Measurements from ENCODE around the gene DNASE1. TPM values are rescaled to one million over a fixed set of nuclear protein-coding genes. Genes with fewer than 3 reads are reported as not detected.

Gene DNASE1
- total and polyA plus RNA-seq, 9 of the 15 experiments (the other 6 are each of a cell fraction or from before 2014, with no cell fraction given): 0.53 to 10.1 (median 5.9) TPM

DNA sequence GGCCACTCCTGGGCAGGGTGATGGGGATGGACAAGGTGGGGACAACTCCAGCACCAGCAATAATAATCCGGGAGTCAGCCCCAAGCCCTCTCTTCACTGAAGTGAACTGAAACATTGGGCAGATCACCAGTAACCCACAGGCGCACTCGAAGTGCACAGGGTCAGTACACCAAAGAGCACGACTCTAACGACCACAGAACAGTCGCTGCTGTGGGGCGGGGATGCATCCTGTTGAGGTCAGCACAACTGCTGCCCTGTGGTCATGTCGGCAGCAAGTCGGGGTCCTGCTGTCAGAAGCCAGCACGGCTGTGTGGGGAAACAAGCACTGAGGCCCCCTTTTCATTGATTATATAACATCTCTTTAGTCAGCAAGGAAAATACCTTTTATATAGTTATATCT is 14.6 kb downstream of the DNASE1 start:
- no peak overlapping the region for H3K4me3 ChIP-seq
- no peak overlapping the region for H3K27ac ChIP-seq (ENCODE audit: extremely low read depth, low read depth, low read length)
- no peak overlapping the region for H3K9ac ChIP-seq (ENCODE audit: insufficient read depth in 1 of 2, low read depth in 2 of 2, low read length in 2 of 2)
- no peak overlapping the region for H3K4me2 ChIP-seq (ENCODE audit: insufficient read depth, low read length)
- intact Hi-C loops (cut with micrococcal nuclease): no loop called here
- in situ Hi-C loops (cut with MboI): no loop called here
- H3K9me1 ChIP-seq (ENCODE audit: control insufficient read depth, insufficient read depth, low read length): no peaks in the 10 kb centered on the region
- H3K27me3 ChIP-seq (ENCODE audit: control insufficient read depth in 2 of 2, insufficient read depth in 2 of 2, low read length in 2 of 2): no peaks in the 10 kb centered on the region
- no peaks in the 10 kb centered on the region for H3K79me2 ChIP-seq (ENCODE audit: control insufficient read depth, insufficient read depth, low read length)
- H3K9me3 ChIP-seq (replicated peaks; ENCODE audit: control insufficient read depth, insufficient read depth, low read depth, low read length): no peaks in the 10 kb centered on the region
- no TSS peak for BruUV-seq (replicated peaks)
- no peak for ATAC-seq
- 90% methylated on average over 10 of the region's 10 CpGs for WGBS (ENCODE audit: insufficient coverage, low coverage, missing lambda C conversion rate)
- peaks cover under 1% of the 10 kb centered on the region; the same call in 1 of the 2 replicates for H4K20me1 ChIP-seq (replicated peaks; ENCODE audit: control insufficient read depth, insufficient read depth, low read length)
- no peak for DNase-seq (ENCODE audit: extremely low read depth in 1 of 4, low spot score in 3 of 4)
- ChIA-PET CTCF (ENCODE audit: low intra/inter-chr PET ratio) (no interaction called here), POLR2A (interaction anchor here (0.6 to 1.1 kb wide), 3 partner anchors 11 to 59 kb away, joined by 3 read pairs; no protein-coding TSS in a partner anchor)
- no peak overlapping the region for H2AFZ ChIP-seq (ENCODE audit: low read depth, low read length)
- H3K36me3 ChIP-seq (ENCODE audit: control insufficient read depth, insufficient read depth, low read length): peaks cover 87% of the 10 kb centered on the region; the same call in 2 of the 3 replicates
- no peak for TF ChIP-seq ETS2 (tag; IDR thresholded peaks at IDR 0.05; ENCODE audit: borderline replicate concordance, poor library complexity, severe bottlenecking)
- no peak for TF ChIP-seq ZNF384 (IDR thresholded peaks at IDR 0.05; ENCODE audit: low read depth, low read length)
- TF ChIP-seq, protein P1, sequence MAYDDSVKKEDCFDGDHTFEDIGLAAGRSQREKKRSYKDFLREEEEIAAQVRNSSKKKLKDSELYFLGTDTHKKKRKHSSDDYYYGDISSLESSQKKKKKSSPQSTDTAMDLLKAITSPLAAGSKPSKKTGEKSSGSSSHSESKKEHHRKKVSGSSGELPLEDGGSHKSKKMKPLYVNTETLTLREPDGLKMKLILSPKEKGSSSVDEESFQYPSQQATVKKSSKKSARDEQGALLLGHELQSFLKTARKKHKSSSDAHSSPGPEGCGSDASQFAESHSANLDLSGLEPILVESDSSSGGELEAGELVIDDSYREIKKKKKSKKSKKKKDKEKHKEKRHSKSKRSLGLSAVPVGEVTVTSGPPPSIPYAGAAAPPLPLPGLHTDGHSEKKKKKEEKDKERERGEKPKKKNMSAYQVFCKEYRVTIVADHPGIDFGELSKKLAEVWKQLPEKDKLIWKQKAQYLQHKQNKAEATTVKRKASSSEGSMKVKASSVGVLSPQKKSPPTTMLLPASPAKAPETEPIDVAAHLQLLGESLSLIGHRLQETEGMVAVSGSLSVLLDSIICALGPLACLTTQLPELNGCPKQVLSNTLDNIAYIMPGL (CRISPR knock-in tag; IDR thresholded peaks at IDR 0.05): no peak
- TF ChIP-seq, protein P2, sequence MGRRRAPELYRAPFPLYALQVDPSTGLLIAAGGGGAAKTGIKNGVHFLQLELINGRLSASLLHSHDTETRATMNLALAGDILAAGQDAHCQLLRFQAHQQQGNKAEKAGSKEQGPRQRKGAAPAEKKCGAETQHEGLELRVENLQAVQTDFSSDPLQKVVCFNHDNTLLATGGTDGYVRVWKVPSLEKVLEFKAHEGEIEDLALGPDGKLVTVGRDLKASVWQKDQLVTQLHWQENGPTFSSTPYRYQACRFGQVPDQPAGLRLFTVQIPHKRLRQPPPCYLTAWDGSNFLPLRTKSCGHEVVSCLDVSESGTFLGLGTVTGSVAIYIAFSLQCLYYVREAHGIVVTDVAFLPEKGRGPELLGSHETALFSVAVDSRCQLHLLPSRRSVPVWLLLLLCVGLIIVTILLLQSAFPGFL (CRISPR knock-in tag; IDR thresholded peaks at IDR 0.05): no peak
- no peak for TF ChIP-seq BHLHE40 (IDR thresholded peaks at IDR 0.05; ENCODE audit: low read length)
- TF ChIP-seq, protein P3, sequence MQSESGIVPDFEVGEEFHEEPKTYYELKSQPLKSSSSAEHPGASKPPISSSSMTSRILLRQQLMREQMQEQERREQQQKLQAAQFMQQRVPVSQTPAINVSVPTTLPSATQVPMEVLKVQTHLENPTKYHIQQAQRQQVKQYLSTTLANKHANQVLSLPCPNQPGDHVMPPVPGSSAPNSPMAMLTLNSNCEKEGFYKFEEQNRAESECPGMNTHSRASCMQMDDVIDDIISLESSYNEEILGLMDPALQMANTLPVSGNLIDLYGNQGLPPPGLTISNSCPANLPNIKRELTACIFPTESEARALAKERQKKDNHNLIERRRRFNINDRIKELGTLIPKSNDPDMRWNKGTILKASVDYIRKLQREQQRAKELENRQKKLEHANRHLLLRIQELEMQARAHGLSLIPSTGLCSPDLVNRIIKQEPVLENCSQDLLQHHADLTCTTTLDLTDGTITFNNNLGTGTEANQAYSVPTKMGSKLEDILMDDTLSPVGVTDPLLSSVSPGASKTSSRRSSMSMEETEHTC (IDR thresholded peaks at IDR 0.05): no peak
- no peak for TF ChIP-seq ZNF644 (tag; IDR thresholded peaks at IDR 0.05; ENCODE audit: low read depth)
- TF ChIP-seq SMARCE1 (IDR thresholded peaks at IDR 0.05): no peak
- no peak for TF ChIP-seq RAD21 (CRISPR knock-in tag; conservative IDR thresholded peaks at IDR 0.05 in 1 of 2, IDR thresholded peaks at IDR 0.05 in 1 of 2)
- TF ChIP-seq ZNF324 (CRISPR knock-in tag; IDR thresholded peaks at IDR 0.05): no peak
- no peak for TF ChIP-seq ZBED1 (IDR thresholded peaks at IDR 0.05)
- no peak for FAIRE-seq
- peaks cover 0 to 5% of the 10 kb centered on the region in 2 experiments; a peak in 2 of 5 replicates for H3K4me1 ChIP-seq (replicated peaks in 1 of 2; ENCODE audit: control insufficient read depth in 2 of 2, insufficient read depth in 2 of 2, low read length in 2 of 2)
